GM19463 (cell line): ENCODE measurements around the gene TLX2.
A peak's percentile ranks its signal among the peaks of the same experiment; 100 is the strongest.

Source experiments
- ATAC-seq: cut with Tn5 transposase; IDR thresholded peaks from one replicate; pipeline ENCODE4 v1.9.1; 2021; ENCODE audit warnings: mild to moderate bottlenecking, moderate library complexity; ENCODE audit not compliant: unreplicated experiment

The TLX2 gene

GRCh38 chr2:74496997-74497776 is 17.1 kb upstream of the TLX2 start:
- no peak for ATAC-seq

- ATAC-seq = no peak
These were observed 16.3 kb upstream of the TLX2 start for GRCh38 chr2:74497777-74498499.

DNA sequence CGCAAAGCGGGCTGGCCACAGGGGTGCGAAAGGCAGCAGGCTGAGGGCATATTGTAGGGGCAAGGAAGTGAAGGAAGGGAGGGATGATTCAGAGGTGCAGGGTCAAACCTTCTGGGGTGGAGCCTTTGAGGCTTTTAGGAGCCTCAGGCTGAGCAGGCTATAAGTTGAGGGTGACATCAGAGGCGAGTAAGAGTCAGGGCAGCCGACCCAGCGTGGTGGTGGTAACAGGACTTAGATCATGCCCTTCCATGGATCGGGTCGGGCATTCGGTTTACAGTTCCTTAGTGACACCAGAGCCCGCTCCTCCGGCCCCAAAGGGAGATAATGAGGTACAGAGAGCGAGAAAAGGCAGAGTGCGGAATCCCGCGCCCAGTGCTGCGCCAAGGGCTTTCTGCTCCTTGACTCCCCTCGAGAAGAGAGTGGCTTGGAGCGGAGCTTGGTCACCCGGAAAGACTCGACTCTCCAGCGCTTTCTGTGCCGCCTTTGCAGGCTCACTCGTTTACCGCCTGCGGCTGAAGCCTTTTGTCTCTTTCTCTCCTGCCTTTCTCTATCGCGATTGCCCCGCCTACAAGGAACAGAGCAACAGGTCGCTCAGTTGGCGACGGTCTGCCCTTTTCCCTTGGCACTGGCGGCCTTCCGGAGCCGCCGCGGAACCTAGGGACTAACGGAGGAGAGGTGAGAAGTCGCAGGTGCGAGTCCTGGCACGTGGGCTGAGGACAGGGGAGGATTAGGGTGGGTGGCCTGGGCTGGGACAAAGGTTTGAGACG is 15.6 kb upstream of the TLX2 start:
- no peak for ATAC-seq

GRCh38 chr2:74499267-74499939 is 14.8 kb upstream of the TLX2 start, which contains the start of gene LBX2:
Gene LBX2 (minus strand): TSS chr2:74499603. CDS start chr2:74499537, 66 bp downstream.
- ATAC-seq = no peak

DNA sequence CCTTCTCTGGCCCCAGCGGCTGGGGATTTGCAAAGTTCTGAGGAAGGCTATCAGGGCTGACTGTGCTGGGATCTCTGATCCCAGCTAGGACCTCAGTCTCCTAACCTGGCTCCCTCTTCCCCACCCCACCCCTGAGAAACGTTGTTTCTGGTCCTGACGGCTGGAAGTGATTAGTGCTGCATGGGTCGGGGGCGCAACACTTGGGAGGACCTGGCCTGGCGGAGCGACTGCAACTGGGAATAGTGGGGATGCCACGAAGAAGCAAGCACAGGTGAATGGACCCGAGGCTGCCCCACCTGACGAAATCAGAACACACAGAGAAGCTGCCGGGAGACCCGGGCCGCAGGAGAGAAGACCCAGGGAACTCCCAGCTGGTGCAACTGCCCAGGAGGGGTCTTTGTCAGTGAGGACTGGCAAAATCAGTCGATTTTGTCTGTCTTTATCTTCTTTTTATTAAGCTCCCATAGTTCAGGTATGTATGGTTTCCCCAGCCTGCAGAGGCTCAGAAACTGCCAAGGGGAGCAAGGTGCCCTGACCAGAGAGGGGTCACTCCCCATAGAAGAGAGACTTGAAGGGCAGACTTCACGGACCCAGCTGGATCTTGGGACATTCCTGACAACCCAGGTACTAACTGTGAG is 14.2 kb upstream of the TLX2 start:
- ATAC-seq = no peak

- ATAC-seq = no peak
These were observed 13.7 kb upstream of the TLX2 start for GRCh38 chr2:74500578-74500946.

- ATAC-seq = no peak
These were observed 12.7 kb upstream of the TLX2 start for GRCh38 chr2:74501335-74502071.

- no peak for ATAC-seq
These were observed 12.0 kb upstream of the TLX2 start for GRCh38 chr2:74502147-74502719.

GRCh38 chr2:74502720-74503505 is 11.3 kb upstream of the TLX2 start:
- peak; percentile 48 for ATAC-seq

- no peak for ATAC-seq
These were observed 10.5 kb upstream of the TLX2 start for GRCh38 chr2:74503506-74504475.

DNA sequence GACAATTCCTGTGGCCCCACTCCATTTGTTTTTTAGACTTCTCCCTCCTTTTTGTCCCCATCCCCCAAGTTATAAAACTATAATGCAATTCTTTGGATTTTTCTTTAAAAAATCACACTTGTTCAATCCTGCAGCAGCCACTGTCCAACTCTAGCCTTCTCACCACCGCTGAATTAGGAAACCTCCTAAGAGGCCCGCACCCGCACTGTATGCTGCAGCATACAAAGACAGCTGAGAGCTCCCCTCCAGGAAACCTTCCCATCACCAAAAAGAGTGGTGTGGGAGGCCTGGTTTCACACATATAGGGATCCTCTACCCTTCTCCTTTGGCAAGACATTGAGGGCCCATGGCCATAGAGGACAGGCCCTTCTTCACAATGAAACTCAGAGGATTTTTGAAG is 9.7 kb upstream of the TLX2 start:
- no peak for ATAC-seq

- no peak for ATAC-seq
These were observed 8.6 kb upstream of the TLX2 start for GRCh38 chr2:74505448-74506246.

DNA sequence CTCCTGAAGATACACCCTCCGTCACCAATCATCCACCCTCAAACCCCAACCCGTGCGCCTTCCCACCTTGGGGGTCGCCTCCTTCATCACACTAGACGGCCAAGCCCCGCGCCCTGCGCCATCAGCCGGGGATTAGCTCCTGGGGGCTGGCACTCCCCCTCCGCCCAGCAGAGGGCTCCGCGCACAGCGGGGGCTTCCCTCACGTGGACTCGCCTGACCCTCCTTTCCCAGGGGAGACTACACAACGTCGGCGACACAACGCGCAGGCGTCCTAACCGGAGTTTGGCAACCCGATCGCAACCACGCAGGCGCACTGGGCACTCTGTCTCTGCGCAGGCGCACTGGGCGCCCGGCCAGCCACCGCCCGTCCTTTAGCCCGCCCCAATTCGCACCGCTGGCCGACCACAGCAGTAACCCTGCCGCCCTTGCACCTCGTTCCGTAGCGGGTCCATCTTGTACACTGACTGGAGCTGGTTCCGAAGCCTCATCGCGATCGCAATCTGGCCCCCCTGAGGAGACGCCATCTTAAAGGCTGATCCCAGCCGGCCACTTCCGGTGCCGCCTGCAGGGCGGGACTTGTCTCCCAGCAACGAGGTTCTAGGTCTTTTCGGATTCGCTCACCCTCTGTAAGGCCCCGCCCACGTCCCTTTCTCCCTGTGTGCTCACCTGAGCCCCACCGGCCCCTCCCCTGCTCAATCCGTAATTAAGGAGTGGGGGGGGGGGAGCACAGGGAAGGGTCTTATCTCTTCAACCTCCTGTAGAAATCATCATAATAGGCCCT is 6.9 kb upstream of the TLX2 start, which contains the start of gene PCGF1:
Gene PCGF1 (minus strand): TSS at position 551 of the 781 bp plus-strand sequence. CDS start 27 bp downstream, at position 524.
- ATAC-seq = peak; percentile 81

- ATAC-seq = peak; percentile 1
These were observed 6.2 kb upstream of the TLX2 start for GRCh38 chr2:74507926-74508520.

GRCh38 chr2:74510272-74510671 is 4.0 kb upstream of the TLX2 start:
- no peak for ATAC-seq
